GM06990 (cell line): ENCODE results near the gene POLE.

ENCODE experiments used
- DNase-seq: peaks from one replicate; pipeline ENCODE4 v3.0.0-alpha.2; 2011; ENCODE audit not compliant: insufficient read length; ENCODE audit errors: extremely low read depth
- H3K27me3 ChIP-seq: replicated peaks from 2 replicates; pipeline ENCODE4 v1.6.0; 2011; ENCODE audit warnings: low read length; ENCODE audit not compliant: control insufficient read depth, insufficient read depth
- H3K36me3 ChIP-seq: 2 replicates; pipeline ENCODE4 v1.5.1; 2011; ENCODE audit warnings: low read length; ENCODE audit not compliant: control insufficient read depth, insufficient read depth
- H3K4me3 ChIP-seq: replicated peaks from 2 replicates; pipeline ENCODE4 v1.5.1; 2011; ENCODE audit warnings: low read depth, mild to moderate bottlenecking, control low read depth, low read length
- CTCF ChIP-seq: IDR thresholded peaks from 2 replicates; pipeline ENCODE4 v1.5.1; 2011; ENCODE audit warnings: low read length, control low read depth, mild to moderate bottlenecking, inconsistent platforms; ENCODE audit not compliant: insufficient read depth, poor library complexity, severe bottlenecking

Gene POLE

GRCh38 chr12:132726386-132726785 is 39.2 kb upstream of the POLE start:
- Histone ChIP-seq H3K36me3 (peaks cover 47% of the 10 kb centered on the region), H3K4me3 (no peak overlapping the region), H3K27me3 (no peaks in the 10 kb centered on the region)
- no peak for TF ChIP-seq CTCF
- no peak for DNase-seq

- peaks cover 45% of the 10 kb centered on the region for H3K36me3 ChIP-seq
- no peak for TF ChIP-seq CTCF
- no peaks in the 10 kb centered on the region for H3K27me3 ChIP-seq
- H3K4me3 ChIP-seq, result no peak overlapping the region
- DNase-seq, result no peak
Measured at GRCh38 chr12:132724506-132725241, 37.5 kb upstream of the POLE start.

GRCh38 chr12:132723764-132724140 is 36.6 kb upstream of the POLE start:
- TF ChIP-seq CTCF, result no peak
- DNase-seq, result no peak
- H3K36me3 ChIP-seq, result peaks cover 50% of the 10 kb centered on the region

GRCh38 chr12:132723015-132723763 is 36.0 kb upstream of the POLE start:
- no peak for DNase-seq
- TF ChIP-seq CTCF, result no peak
- no peak overlapping the region for H3K4me3 ChIP-seq
- H3K36me3 ChIP-seq, result peaks cover 48% of the 10 kb centered on the region
- no peaks in the 10 kb centered on the region for H3K27me3 ChIP-seq

More at GRCh38 chr12:132723764-132724140, 36.6 kb upstream of the POLE start:
- no peaks in the 10 kb centered on the region for H3K27me3 ChIP-seq
- no peak overlapping the region for H3K4me3 ChIP-seq

GRCh38 chr12:132720606-132721345 is 33.6 kb upstream of the POLE start:
- no peaks in the 10 kb centered on the region for H3K27me3 ChIP-seq
- DNase-seq, result no peak
- TF ChIP-seq CTCF, result no peak
- H3K4me3 ChIP-seq, result no peak overlapping the region
- H3K36me3 ChIP-seq, result peaks cover 46% of the 10 kb centered on the region
